Endometrium (tissue), 2 donors: Measurements from ENCODE around the gene PCNT.

Experiments
- FAIRE-seq: peaks from 2 replicates; lab custom pipeline; 2012; peaks lifted over from hg19 to GRCh38; lab: Jason Lieb, UNC
- donor health status: control.
- donor health status: control.

Gene PCNT

GRCh38 chr21:46323710-46324389, at the start of gene PCNT, which contains the start of gene C21orf58:
Gene PCNT (plus strand): TSS chr21:46324156. CDS start chr21:46324229, 73 bp downstream.
Gene C21orf58 (minus strand): TSS chr21:46323870. CDS start chr21:46322738, 1,132 bp downstream.
- no peak for FAIRE-seq

GRCh38 chr21:46274797-46275390, 49.1 kb upstream of the PCNT start:
- no peak for FAIRE-seq

- FAIRE-seq: no peak
These were observed 39.8 kb upstream of the PCNT start for GRCh38 chr21:46284077-46284644.

- FAIRE-seq: no peak
These were observed 39.2 kb upstream of the PCNT start for GRCh38 chr21:46284733-46285132.

GRCh38 chr21:46285206-46285661, 38.7 kb upstream of the PCNT start, which contains the start of gene MCM3AP:
Gene MCM3AP (minus strand): TSS chr21:46285611. CDS start chr21:46285286, 325 bp downstream.
- no peak for FAIRE-seq

GRCh38 chr21:46285761-46286647, 38.0 kb upstream of the PCNT start, which contains the start of gene YBEY:
Gene YBEY (plus strand): TSS chr21:46286342. CDS start chr21:46286914, 572 bp downstream.
- no peak for FAIRE-seq

- FAIRE-seq: no peak
These were observed 37.3 kb upstream of the PCNT start for GRCh38 chr21:46286648-46287002.

- FAIRE-seq: no peak
These were observed 36.4 kb upstream of the PCNT start for GRCh38 chr21:46287541-46287940.

GRCh38 chr21:46289655-46290179, 34.2 kb upstream of the PCNT start:
- no peak for FAIRE-seq

GRCh38 chr21:46291561-46291960, 32.4 kb upstream of the PCNT start:
- no peak for FAIRE-seq

- FAIRE-seq: no peak
These were observed 29.2 kb upstream of the PCNT start for GRCh38 chr21:46294647-46295176.

- no peak for FAIRE-seq
These were observed 28.7 kb upstream of the PCNT start for GRCh38 chr21:46295177-46295770.

- FAIRE-seq: no peak
These were observed 27.8 kb upstream of the PCNT start for GRCh38 chr21:46295996-46296752.

GRCh38 chr21:46297338-46298271, 26.4 kb upstream of the PCNT start:
- FAIRE-seq: no peak

GRCh38 chr21:46299167-46299566, 24.8 kb upstream of the PCNT start:
- no peak for FAIRE-seq

GRCh38 chr21:46301759-46302158, 22.2 kb upstream of the PCNT start:
- no peak for FAIRE-seq

- no peak for FAIRE-seq
These were observed 19.5 kb upstream of the PCNT start for GRCh38 chr21:46304437-46304836.

GRCh38 chr21:46304955-46305354, 19.0 kb upstream of the PCNT start:
- no peak for FAIRE-seq

- FAIRE-seq: no peak
These were observed 16.3 kb upstream of the PCNT start for GRCh38 chr21:46307625-46308024.
